Activated naive CD8-positive, alpha-beta T cell treated with anti-CD3 and anti-CD28 coated beads for 36 hours (primary cell): Measurements from ENCODE around the gene LRRIQ4. TPM values are rescaled to one million over a fixed set of nuclear protein-coding genes. Genes with fewer than 3 reads are reported as not detected.

Source experiments
- DNase-seq: peaks from one replicate; pipeline ENCODE4 v3.0.0; 2021
- H3K27ac Mint-ChIP-seq: one replicate; pipeline ENCODE4 v1.8.0; 2022; ENCODE audit warnings: mild to moderate bottlenecking, moderate library complexity, mixed read lengths
- H3K27me3 Mint-ChIP-seq: one replicate; pipeline ENCODE4 v1.8.0; 2022; ENCODE audit warnings: mild to moderate bottlenecking, mixed read lengths
- H3K36me3 Mint-ChIP-seq: one replicate; pipeline ENCODE4 v1.8.0; 2021; ENCODE audit warnings: mild to moderate bottlenecking, mixed read lengths
- H3K4me1 Mint-ChIP-seq: one replicate; pipeline ENCODE4 v1.8.0; 2021; ENCODE audit warnings: mixed read lengths
- H3K4me3 Mint-ChIP-seq: one replicate; pipeline ENCODE4 v1.8.0; 2022; ENCODE audit warnings: mild to moderate bottlenecking, moderate library complexity, mixed read lengths
- H3K9me3 Mint-ChIP-seq: one replicate; pipeline ENCODE4 v1.8.0; 2022; ENCODE audit warnings: mixed read lengths
- total RNA-seq, 2 experiments: library from RNA; stranded (reverse); gene quantifications; one replicate each; pipeline ENCODE4 v1.2.3, GENCODE V29; 2021

Gene LRRIQ4
- total RNA-seq, 2 experiments from 2014 or later: 0.18 to 0.49 TPM

- H3K27me3 Mint-ChIP-seq: peaks cover 3% of the 10 kb centered on the region
- peaks cover 9% of the 10 kb centered on the region for H3K4me1 Mint-ChIP-seq
- H3K4me3 Mint-ChIP-seq: no peak overlapping the region
- no peaks in the 10 kb centered on the region for H3K9me3 Mint-ChIP-seq
- DNase-seq: no peak
- H3K27ac Mint-ChIP-seq: no peak overlapping the region
- H3K36me3 Mint-ChIP-seq: no peaks in the 10 kb centered on the region
These were observed 15.0 kb downstream of the LRRIQ4 start for GRCh38 chr3:169827712-169828111.

DNA sequence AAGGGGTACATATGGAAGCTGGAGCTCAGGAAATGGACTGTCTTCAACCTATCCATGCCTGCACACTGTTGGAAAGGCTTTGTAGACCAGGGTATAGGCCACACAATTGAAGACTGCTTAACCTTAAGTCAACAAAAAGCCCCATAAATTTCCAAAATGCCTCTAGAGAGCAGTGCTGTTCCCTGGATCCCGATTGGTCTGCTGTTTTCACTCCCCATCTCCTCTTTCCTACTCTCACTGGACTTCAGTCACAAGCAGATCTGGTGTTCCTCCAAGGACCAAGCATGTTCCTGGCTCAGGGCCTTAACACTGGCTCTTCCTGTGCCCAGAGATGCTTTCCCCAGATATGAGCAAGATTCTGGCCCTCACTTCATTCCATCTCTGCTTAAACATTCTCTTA lies 22.9 kb downstream of the LRRIQ4 start:
- H3K36me3 Mint-ChIP-seq: no peaks in the 10 kb centered on the region
- H3K4me1 Mint-ChIP-seq: no peaks in the 10 kb centered on the region
- H3K9me3 Mint-ChIP-seq: no peaks in the 10 kb centered on the region
- DNase-seq: no peak
- no peak overlapping the region for H3K4me3 Mint-ChIP-seq
- no peak overlapping the region for H3K27ac Mint-ChIP-seq
- peaks cover 3% of the 10 kb centered on the region for H3K27me3 Mint-ChIP-seq

GRCh38 chr3:169836078-169836941 lies 23.6 kb downstream of the LRRIQ4 start:
- peaks cover 3% of the 10 kb centered on the region for H3K27me3 Mint-ChIP-seq
- H3K4me3 Mint-ChIP-seq: no peak overlapping the region
- no peak for DNase-seq
- H3K4me1 Mint-ChIP-seq: no peaks in the 10 kb centered on the region
- no peak overlapping the region for H3K27ac Mint-ChIP-seq
- H3K36me3 Mint-ChIP-seq: no peaks in the 10 kb centered on the region
- no peaks in the 10 kb centered on the region for H3K9me3 Mint-ChIP-seq

- no peaks in the 10 kb centered on the region for H3K4me1 Mint-ChIP-seq
- H3K4me3 Mint-ChIP-seq: no peak overlapping the region
- no peaks in the 10 kb centered on the region for H3K9me3 Mint-ChIP-seq
- H3K36me3 Mint-ChIP-seq: no peaks in the 10 kb centered on the region
- H3K27ac Mint-ChIP-seq: no peak overlapping the region
- H3K27me3 Mint-ChIP-seq: peaks cover 3% of the 10 kb centered on the region
- DNase-seq: no peak
These were observed 24.2 kb downstream of the LRRIQ4 start for GRCh38 chr3:169836942-169837275.

DNA sequence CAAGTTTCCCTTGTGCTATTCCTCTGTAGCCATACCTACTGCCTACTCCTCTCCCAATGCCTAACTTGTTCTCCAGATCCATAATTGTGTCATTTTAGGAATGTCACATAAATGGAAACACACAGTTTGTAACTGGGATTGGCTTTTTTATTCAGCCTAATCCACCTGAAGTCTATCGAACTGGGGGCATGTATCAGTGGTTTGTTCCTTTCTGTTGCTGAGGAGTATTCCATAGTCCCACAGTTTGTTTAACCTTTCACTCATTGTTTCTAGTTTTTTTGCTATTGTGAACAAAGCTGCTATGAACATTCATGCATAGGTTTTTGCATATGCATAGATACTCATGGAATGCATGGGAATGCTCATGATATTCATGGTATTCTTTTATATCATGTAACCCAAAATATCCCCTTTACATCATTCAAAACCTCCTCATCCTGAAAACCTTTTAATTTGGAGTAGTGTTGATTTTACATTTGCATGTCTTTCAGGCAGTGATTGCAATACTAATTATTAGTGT lies 25.9 kb downstream of the LRRIQ4 start:
- Mint-ChIP-seq H3K9me3 (peaks cover 1% of the 10 kb centered on the region), H3K4me3 (no peak overlapping the region), H3K4me1 (no peaks in the 10 kb centered on the region)

GRCh38 chr3:169841171-169841570 lies 28.5 kb downstream of the LRRIQ4 start:
- Mint-ChIP-seq H3K4me3 (no peak overlapping the region), H3K4me1 (no peaks in the 10 kb centered on the region), H3K27ac (no peak overlapping the region), H3K9me3 (peaks cover 1% of the 10 kb centered on the region), H3K36me3 (no peaks in the 10 kb centered on the region), H3K27me3 (peaks cover 3% of the 10 kb centered on the region)
- no peak for DNase-seq

More for the DNA sequence above, 25.9 kb downstream of the LRRIQ4 start:
- no peaks in the 10 kb centered on the region for H3K36me3 Mint-ChIP-seq
- no peak for DNase-seq
- no peak overlapping the region for H3K27ac Mint-ChIP-seq
- peaks cover 3% of the 10 kb centered on the region for H3K27me3 Mint-ChIP-seq

DNA sequence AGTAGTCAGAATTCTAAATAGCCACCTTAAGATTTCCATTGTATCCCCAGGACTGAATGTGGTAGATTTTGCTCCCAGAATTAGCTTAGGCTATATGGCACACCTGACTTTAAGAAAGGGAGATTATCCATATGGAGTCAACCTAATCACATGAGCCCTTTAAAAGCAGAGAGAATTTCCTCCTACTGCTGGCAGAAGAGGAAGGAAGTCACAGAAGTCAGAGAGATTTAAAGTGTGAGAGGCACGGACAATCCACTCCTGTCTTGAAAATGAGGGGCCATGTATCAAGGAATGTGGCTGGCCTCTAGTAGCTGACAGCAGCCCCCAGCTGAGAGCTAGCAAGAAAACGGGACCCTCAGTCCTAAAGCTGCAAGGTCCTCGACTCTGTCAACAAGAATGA lies 30.3 kb downstream of the LRRIQ4 start:
- Mint-ChIP-seq H3K4me3 (no peak overlapping the region), H3K27me3 (peaks cover 9% of the 10 kb centered on the region), H3K4me1 (peaks cover 2% of the 10 kb centered on the region), H3K9me3 (peaks cover 1% of the 10 kb centered on the region), H3K27ac (no peak overlapping the region), H3K36me3 (no peaks in the 10 kb centered on the region)
- no peak for DNase-seq

DNA sequence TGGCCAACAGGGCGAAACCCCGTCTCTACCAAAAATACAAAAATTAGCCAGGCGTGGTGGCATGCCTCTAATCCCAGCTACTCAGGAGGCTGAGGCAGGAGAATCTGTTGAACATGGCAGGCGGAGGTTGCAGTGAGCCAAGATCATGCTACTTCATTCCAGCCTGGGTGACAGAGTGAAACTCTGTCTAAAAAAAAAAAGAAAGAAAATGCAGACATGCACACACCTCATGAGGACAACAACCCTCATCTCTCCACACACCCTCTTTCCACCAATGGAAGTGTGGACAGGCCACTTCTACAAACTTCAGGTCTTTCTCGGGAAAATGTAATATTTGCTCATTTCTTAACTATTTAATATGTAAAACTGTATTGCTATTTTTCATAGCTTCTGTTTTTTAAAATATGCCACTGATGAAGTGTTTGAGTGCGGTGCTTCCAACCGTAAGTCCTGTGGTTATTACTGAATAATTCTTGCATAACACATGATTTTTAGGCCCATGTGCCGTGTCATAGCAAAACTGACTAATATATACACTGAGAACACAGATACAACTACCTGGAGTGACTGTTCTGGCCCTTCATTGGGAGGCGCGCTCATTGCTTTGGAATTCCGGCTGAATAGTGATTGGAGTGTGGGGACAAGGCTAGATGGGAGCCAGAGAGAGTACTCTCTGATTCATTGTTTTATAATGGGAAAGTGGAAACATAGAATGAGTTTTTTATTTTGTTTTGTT lies 34.0 kb downstream of the LRRIQ4 start:
- Mint-ChIP-seq H3K4me3 (no peak overlapping the region), H3K27ac (no peak overlapping the region), H3K9me3 (peaks cover 1% of the 10 kb centered on the region), H3K4me1 (peaks cover 2% of the 10 kb centered on the region), H3K27me3 (peaks cover 9% of the 10 kb centered on the region), H3K36me3 (no peaks in the 10 kb centered on the region)
- DNase-seq: no peak

DNA sequence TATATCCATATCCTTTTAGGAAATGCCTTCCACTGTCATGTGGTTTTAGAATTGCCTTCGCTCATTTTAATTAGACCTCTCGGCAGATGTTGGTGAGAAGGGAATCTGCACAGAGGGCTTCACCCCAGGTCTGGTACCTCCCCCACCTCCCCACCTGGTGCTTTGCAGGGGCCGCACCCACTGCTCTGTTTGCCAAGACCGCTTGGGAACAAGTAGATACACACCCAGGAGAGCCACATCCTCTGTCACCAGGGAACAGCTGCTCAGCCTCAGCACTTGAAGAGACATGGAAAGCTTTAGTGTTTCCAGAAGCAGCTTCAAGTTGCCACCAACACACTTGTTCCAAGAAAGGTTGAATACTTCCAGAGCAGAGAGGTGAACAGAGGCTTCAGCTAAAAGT lies 35.2 kb downstream of the LRRIQ4 start:
- no peak for DNase-seq
- Mint-ChIP-seq H3K27ac (no peak overlapping the region), H3K9me3 (peaks cover under 1% of the 10 kb centered on the region), H3K36me3 (no peaks in the 10 kb centered on the region), H3K4me1 (peaks cover 2% of the 10 kb centered on the region), H3K4me3 (no peak overlapping the region), H3K27me3 (peaks cover 9% of the 10 kb centered on the region)

- Mint-ChIP-seq H3K4me1 (peaks cover 2% of the 10 kb centered on the region), H3K4me3 (no peak overlapping the region), H3K9me3 (no peaks in the 10 kb centered on the region)
These were observed 36.1 kb downstream of the LRRIQ4 start for GRCh38 chr3:169848741-169849140.

DNA sequence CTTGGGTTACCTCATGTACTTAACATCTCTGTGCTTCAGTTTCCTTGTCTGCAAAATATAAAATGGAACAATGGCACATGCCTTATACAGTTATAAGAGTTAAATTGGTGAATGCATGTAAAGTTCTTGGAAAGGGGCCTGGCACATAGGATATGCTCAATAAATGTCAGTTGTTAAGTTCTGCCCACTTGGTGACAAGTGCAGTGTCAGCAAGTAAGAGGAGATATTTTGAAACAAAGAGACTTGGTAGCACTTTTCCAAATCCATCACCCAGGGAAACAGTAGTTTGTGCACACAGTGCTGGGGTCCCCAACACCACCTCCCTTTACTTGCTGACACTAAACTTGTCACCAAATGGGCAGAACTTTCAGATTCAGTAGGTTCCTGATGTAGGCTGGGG lies 37.9 kb downstream of the LRRIQ4 start:
- H3K27ac Mint-ChIP-seq: no peak overlapping the region
- H3K4me3 Mint-ChIP-seq: no peak overlapping the region
- H3K27me3 Mint-ChIP-seq: peaks cover 9% of the 10 kb centered on the region
- DNase-seq: no peak
- H3K36me3 Mint-ChIP-seq: no peaks in the 10 kb centered on the region
- H3K4me1 Mint-ChIP-seq: peaks cover 2% of the 10 kb centered on the region
- H3K9me3 Mint-ChIP-seq: no peaks in the 10 kb centered on the region

More at GRCh38 chr3:169848741-169849140, 36.1 kb downstream of the LRRIQ4 start:
- no peak for DNase-seq
- Mint-ChIP-seq H3K27me3 (peaks cover 9% of the 10 kb centered on the region), H3K36me3 (no peaks in the 10 kb centered on the region), H3K27ac (no peak overlapping the region)

- H3K36me3 Mint-ChIP-seq: no peaks in the 10 kb centered on the region
- H3K27ac Mint-ChIP-seq: no peak overlapping the region
- H3K27me3 Mint-ChIP-seq: no peaks in the 10 kb centered on the region
- H3K4me1 Mint-ChIP-seq: no peaks in the 10 kb centered on the region
- no peak overlapping the region for H3K4me3 Mint-ChIP-seq
- no peaks in the 10 kb centered on the region for H3K9me3 Mint-ChIP-seq
- no peak for DNase-seq
These were observed 42.8 kb downstream of the LRRIQ4 start for GRCh38 chr3:169855514-169855913.

GRCh38 chr3:169857811-169858210 lies 45.1 kb downstream of the LRRIQ4 start:
- H3K36me3 Mint-ChIP-seq: no peaks in the 10 kb centered on the region
- no peaks in the 10 kb centered on the region for H3K9me3 Mint-ChIP-seq
- no peak for DNase-seq
- H3K27ac Mint-ChIP-seq: no peak overlapping the region
- H3K4me3 Mint-ChIP-seq: no peak overlapping the region
- no peaks in the 10 kb centered on the region for H3K4me1 Mint-ChIP-seq
- H3K27me3 Mint-ChIP-seq: peaks cover 3% of the 10 kb centered on the region

DNA sequence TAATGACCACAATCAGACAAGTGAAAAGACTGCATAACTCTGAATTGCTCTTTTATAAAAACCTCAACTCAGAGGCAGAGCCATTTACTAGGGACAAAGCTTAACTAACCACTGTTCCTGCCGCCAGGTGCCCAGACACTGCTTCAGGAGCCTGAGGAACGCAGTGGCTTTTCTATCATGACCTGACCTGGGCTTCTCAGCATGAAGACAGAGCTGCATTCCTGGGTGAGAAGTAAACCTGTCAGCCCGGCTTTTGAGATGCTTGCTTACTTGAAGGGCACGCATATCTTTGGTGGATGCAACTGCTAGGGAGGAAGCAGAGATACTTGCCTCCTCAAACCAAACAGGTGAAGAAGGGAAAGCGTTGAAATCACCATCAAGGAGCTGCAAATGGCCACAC lies 49.2 kb downstream of the LRRIQ4 start:
- Mint-ChIP-seq H3K4me3 (no peak overlapping the region), H3K9me3 (no peaks in the 10 kb centered on the region), H3K27me3 (peaks cover 3% of the 10 kb centered on the region), H3K36me3 (no peaks in the 10 kb centered on the region), H3K27ac (no peak overlapping the region), H3K4me1 (peaks cover 17% of the 10 kb centered on the region)
- no peak for DNase-seq

- no peak overlapping the region for H3K4me3 Mint-ChIP-seq
- DNase-seq: peak; percentile 54
- H3K27ac Mint-ChIP-seq: no peak overlapping the region
- H3K9me3 Mint-ChIP-seq: no peaks in the 10 kb centered on the region
- H3K27me3 Mint-ChIP-seq: peaks cover 3% of the 10 kb centered on the region
- no peaks in the 10 kb centered on the region for H3K36me3 Mint-ChIP-seq
- H3K4me1 Mint-ChIP-seq: peaks cover 17% of the 10 kb centered on the region
These were observed 50.8 kb downstream of the LRRIQ4 start for GRCh38 chr3:169863458-169863899.
